ENCODE measurements around the gene DAZL.

- TF ChIP-seq, protein P1, sequence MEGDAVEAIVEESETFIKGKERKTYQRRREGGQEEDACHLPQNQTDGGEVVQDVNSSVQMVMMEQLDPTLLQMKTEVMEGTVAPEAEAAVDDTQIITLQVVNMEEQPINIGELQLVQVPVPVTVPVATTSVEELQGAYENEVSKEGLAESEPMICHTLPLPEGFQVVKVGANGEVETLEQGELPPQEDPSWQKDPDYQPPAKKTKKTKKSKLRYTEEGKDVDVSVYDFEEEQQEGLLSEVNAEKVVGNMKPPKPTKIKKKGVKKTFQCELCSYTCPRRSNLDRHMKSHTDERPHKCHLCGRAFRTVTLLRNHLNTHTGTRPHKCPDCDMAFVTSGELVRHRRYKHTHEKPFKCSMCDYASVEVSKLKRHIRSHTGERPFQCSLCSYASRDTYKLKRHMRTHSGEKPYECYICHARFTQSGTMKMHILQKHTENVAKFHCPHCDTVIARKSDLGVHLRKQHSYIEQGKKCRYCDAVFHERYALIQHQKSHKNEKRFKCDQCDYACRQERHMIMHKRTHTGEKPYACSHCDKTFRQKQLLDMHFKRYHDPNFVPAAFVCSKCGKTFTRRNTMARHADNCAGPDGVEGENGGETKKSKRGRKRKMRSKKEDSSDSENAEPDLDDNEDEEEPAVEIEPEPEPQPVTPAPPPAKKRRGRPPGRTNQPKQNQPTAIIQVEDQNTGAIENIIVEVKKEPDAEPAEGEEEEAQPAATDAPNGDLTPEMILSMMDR (conservative IDR thresholded peaks at IDR 0.05 in 1 of 2, IDR thresholded peaks at IDR 0.05 in 1 of 2; ENCODE audit: low read depth in 1 of 2, low read length in 2 of 2), result no peak
- no peak for TF ChIP-seq EZH2 (IDR thresholded peaks at IDR 0.05; ENCODE audit: low read length, missing control alignments)
Observed at GRCh38 chr3:16570113-16570512, 35.1 kb downstream of the DAZL start.

All from fibroblast of lung (primary cell).